Measurements from ENCODE around the gene FAM169A. TPM values are rescaled to one million over a fixed set of nuclear protein-coding genes. Genes with fewer than 3 reads are reported as not detected.
A peak's percentile ranks its signal among the peaks of the same experiment; 100 is the strongest.
"Not testable (repeated sequence)": the region's sequence is repeated elsewhere in the genome, so short reads cannot be mapped to it uniquely, and the experiment has no call there.

Gene FAM169A
- total and polyA plus RNA-seq, 5 experiments from 2014 or later = 5.7 to 26.1 (median 11.4) TPM

DNA sequence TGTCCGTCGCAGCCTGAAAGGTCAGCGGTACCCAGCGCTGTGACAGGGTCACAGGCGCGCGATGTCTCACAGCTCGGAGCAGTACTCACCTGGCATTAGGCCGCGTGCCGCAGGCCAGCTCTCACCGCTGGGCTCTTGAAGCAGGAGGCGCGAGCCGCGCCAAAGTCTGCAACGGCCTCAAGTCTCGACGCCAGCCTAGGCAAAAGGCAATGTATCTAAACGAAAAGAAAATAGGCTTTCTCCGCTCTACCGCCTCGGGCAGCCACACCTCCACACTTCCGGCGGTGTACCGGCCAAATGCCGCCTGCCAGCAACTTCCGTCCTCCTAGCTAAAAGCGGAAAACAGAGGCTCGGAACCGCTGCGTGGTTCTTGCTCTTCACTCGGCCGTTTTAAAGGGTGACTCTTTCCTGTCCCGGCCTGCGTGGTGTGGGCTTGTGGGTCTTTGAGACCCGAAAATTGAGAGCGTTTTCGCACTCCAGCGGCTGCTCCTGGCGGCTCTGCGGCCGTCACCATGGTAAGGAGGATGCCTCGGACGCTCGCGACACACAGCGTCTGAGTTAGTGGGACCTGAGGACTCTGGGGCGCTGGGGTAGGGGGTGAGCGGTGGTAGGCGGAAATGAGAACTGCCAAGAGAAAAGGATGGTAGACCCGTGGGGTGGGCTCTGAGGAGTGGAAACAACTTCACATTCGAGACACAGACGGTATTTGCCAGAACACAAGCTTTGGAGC lies 99.2 kb downstream of the FAM169A start, which contains the start of the genes GFM2 and NSA2:
Gene GFM2, minus strand, starts transcription at position 269 of the 730 bp plus-strand sequence. CDS start 3,375 bp downstream, outside the sequence.
Gene NSA2, plus strand, starts transcription at position 401 of the 730 bp plus-strand sequence. Its CDS starts 112 bp downstream, at position 513.
- peak; percentile 81 to 97 (median 93) for DNase-seq
- Mint-ChIP-seq H3K27me3 (no peaks in the 10 kb centered on the region), H3K4me1 (peaks cover 9 to 52% (median 39%) of the 10 kb centered on the region in 4 donors), H3K36me3 (peaks cover 4 to 42% (median 9%) of the 10 kb centered on the region in 3 donors), H3K27ac (peak within 1 kb of the TSS; percentile 89 to 100 (median 98)), H3K4me3 (peak within 1 kb of the TSS; percentile 97 to 100 (median 99)), H3K9me3 (no peaks in the 10 kb centered on the region)
- ATAC-seq = peak; percentile 83 to 88
- POLR2A ChIA-PET = interaction anchor here (0.7 to 2.4 kb wide), 8 partner anchors 10 to 745 kb away, joined by 3 to 9 read pairs (median 4); partner anchors contain the start of genes ANKRD31, CERT1, FAM169A and HEXB

DNA sequence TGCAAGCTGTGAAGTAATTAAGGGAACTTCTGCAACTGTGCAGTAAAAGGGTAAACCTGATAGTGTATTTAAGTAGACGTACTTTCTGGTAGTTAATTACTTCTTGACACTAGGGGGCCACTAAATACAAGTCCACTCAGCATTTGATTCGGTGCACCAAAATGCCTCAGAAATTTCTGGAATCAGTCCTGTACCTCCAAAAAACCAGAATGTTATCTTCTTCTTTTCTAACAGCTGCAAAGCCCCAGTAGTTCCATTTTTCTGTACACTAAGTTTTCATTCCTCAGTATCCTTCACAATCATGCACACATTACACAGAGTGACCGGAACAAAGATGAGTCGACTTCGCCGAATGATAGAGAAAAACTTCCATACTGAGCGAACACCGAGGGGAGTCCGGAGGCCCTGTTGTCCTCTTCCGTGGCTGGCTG lies 99.8 kb downstream of the FAM169A start:
- Mint-ChIP-seq H3K27me3 (no peaks in the 10 kb centered on the region), H3K4me1 (peaks cover 13 to 56% (median 42%) of the 10 kb centered on the region in 4 donors), H3K4me3 (peak overlapping the region; percentile 97 to 100 (median 99)), H3K27ac (peak overlapping the region; percentile 89 to 100 (median 98)), H3K36me3 (peaks cover 4 to 42% (median 9%) of the 10 kb centered on the region in 3 donors), H3K9me3 (no peaks in the 10 kb centered on the region)
- POLR2A ChIA-PET = interaction anchor here (0.7 to 2.4 kb wide), 8 partner anchors 11 to 745 kb away, joined by 3 to 9 read pairs (median 4); partner anchors contain the start of genes ANKRD31, CERT1, FAM169A and HEXB
- DNase-seq (peak in 4 of 10 donors; percentile 9 to 66 (median 36)), ATAC-seq (peak; percentile 53 to 59)

DNA sequence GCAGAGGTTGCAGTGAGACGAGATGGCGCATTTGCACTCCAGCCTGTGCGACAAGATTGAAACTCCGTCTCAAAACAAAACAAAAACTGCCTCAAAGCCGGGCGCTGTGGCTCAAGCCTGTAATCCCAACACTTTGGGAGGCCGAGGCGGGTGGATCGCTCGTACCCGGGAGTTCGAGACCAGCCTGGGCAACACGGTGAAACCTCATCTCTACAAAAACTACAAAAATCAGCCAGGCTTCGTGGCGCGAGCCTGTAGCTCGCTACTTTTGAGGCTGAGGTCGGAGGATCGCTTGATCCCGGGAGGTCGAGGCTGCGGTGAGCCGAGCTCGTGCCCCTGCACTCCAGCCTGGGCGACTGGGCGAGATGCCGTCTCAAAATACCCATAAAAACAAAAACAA lies 100.3 kb downstream of the FAM169A start:
- ATAC-seq (no peak), DNase-seq (no peak)
- Mint-ChIP-seq H3K27me3 (no peaks in the 10 kb centered on the region), H3K4me3 (peak overlapping the region; percentile 97 to 100 (median 99)), H3K9me3 (no peaks in the 10 kb centered on the region), H3K27ac (peak overlapping the region in 3 of 10 donors; percentile 97 to 98 (median 97)), H3K4me1 (peaks cover 13 to 56% (median 45%) of the 10 kb centered on the region in 4 donors), H3K36me3 (peaks cover 4 to 41% (median 9%) of the 10 kb centered on the region in 3 donors)
- POLR2A ChIA-PET = interaction anchor here (1.6 to 2.4 kb wide), 3 partner anchors 81 to 746 kb away, joined by 3 to 9 read pairs (median 7); partner anchors contain the start of genes CERT1, HEXB, HMGCR and POLK

DNA sequence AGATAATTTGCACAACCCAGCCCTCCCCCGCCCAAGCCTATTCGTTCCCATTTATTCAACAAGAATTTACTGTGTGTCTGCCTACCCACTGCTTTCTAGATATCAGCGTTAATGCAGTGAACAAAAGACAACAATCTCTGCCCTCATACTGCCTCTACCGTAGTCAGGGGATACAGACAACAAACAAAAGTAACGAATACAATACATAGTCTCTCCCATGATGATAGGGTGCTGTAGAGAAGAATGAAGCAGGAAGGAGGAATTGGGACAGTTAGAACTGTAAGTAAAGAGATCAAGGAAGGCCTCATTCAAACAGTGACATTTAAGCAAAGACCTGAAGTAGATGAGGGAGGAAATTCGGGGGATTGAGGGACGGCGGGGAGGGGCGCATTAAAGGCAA lies 101.0 kb downstream of the FAM169A start:
- ATAC-seq (no peak), DNase-seq (no peak)
- H3K4me3 Mint-ChIP-seq = peak overlapping the region; percentile 61 to 100 (median 78)
- H3K27ac Mint-ChIP-seq = peak overlapping the region in 7 of 10 donors; percentile 1 to 97 (median 42)
- peaks cover 2 to 41% (median 9%) of the 10 kb centered on the region in 3 donors for H3K36me3 Mint-ChIP-seq
- peaks cover 13 to 61% (median 50%) of the 10 kb centered on the region in 4 donors for H3K4me1 Mint-ChIP-seq
- POLR2A ChIA-PET = interaction anchor here (0.8 kb wide), 1 partner anchor 80 kb away, joined by 4 read pairs; the partner anchor contains the start of gene HEXB
- H3K27me3 Mint-ChIP-seq = no peaks in the 10 kb centered on the region
- no peaks in the 10 kb centered on the region for H3K9me3 Mint-ChIP-seq

DNA sequence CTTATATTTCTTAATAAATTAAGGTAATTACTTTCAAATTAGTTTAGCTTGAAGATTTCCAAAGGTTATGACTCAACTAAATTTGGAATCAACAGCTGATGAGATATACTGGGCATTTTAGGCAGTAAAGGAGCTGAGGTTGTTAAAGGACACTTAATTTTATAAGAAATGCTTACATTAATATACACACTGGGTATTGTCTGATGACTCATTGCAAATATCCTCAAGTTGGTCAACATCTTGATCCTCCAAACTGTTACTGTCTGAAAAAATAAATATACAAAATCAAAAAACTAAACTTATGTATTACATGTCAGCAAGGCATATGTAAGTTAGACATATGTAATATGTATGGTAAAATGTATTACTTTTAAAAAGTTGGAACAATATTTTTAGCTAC lies 102.7 kb downstream of the FAM169A start:
- Mint-ChIP-seq H3K9me3 (no peaks in the 10 kb centered on the region), H3K4me3 (no peak overlapping the region), H3K27me3 (no peaks in the 10 kb centered on the region), H3K27ac (no peak overlapping the region), H3K4me1 (peaks cover 13 to 59% (median 51%) of the 10 kb centered on the region in 4 donors), H3K36me3 (peaks cover 5 to 43% (median 9%) of the 10 kb centered on the region in 3 donors)
- ATAC-seq (no peak), DNase-seq (no peak)
- POLR2A ChIA-PET = no interaction called here

DNA sequence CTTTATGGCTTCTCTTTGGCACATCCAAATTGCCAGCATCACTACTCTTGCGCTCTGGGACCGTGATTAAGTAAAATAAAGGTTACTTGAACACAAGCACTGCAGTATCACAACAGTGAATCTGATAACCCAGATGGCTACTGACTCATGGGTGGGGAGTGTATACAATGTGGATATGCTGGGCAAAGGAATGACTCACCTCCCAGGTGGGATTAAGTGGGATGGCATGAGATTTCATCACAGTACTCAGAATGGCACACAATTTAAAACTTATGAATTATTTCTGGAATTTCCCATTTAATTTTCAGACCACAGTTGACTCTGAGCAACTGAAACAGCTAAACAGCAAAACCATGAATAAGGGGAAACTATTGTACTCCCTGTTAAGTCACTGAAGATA lies 103.6 kb downstream of the FAM169A start:
- ATAC-seq (no peak), DNase-seq (no peak)
- Mint-ChIP-seq H3K9me3 (no peaks in the 10 kb centered on the region), H3K27me3 (no peaks in the 10 kb centered on the region), H3K4me3 (no peak overlapping the region), H3K4me1 (peaks cover 13 to 51% (median 43%) of the 10 kb centered on the region in 4 donors), H3K36me3 (peaks cover 9 to 49% (median 11%) of the 10 kb centered on the region in 3 donors), H3K27ac (peak overlapping the region in 1 of 10 donors; percentile 32)
- POLR2A ChIA-PET = no interaction called here

DNA sequence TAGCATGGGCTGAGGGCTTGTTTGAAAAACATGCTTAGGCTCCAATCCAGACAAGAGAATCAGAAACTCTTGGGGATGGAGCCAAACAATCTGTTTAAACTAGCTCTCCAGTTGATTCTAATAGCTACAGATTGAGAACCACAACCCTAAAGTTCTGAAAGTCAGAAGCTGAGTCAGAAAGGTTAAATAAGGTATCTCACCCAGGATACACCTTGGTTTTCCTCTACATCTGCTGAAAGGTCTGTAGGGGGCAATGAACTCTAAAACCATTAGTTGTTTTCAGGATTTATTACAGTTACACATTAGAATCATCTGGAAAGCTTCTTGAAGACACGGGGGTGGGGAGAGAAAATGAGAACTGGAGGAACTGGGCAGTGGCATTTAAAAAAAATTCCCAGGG lies 104.9 kb downstream of the FAM169A start:
- Mint-ChIP-seq H3K9me3 (peaks cover 0 to 5% (median 4%) of the 10 kb centered on the region in 9 donors), H3K4me3 (no peak overlapping the region)
- POLR2A ChIA-PET = no interaction called here

DNA sequence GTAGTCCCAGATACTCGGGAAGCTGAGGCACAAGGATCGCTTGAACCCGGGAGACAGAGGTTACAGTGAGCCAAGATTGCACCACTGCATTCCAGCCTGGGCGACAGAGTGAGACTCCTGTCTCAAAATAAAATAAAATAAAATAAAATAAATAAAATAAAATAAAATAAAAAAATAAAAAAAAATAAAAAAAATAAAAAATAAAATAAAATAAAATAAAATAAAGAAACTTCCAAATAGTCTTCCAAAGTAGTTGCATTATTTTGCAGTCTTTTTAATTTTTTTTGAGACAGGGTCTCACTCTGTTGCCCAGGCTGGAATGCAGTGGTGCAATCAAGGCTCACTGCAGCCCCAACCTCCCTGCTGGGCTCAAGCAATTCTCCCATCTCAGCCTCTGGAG lies 117.4 kb downstream of the FAM169A start:
- peaks cover 9 to 86% (median 54%) of the 10 kb centered on the region in 3 donors for H3K36me3 Mint-ChIP-seq
- H3K27me3 Mint-ChIP-seq, H3K4me1 Mint-ChIP-seq, H3K9me3 Mint-ChIP-seq, POLR2A ChIA-PET, H3K4me3 Mint-ChIP-seq, DNase-seq, H3K27ac Mint-ChIP-seq, ATAC-seq: not testable (repeated sequence)

More for the DNA sequence above, 104.9 kb downstream of the FAM169A start:
- Mint-ChIP-seq H3K36me3 (peaks cover 5 to 62% (median 22%) of the 10 kb centered on the region in 3 donors), H3K27ac (peak overlapping the region in 1 of 10 donors; percentile 17), H3K27me3 (no peaks in the 10 kb centered on the region), H3K4me1 (peaks cover 11 to 40% (median 36%) of the 10 kb centered on the region in 4 donors)
- DNase-seq (no peak), ATAC-seq (no peak)

DNA sequence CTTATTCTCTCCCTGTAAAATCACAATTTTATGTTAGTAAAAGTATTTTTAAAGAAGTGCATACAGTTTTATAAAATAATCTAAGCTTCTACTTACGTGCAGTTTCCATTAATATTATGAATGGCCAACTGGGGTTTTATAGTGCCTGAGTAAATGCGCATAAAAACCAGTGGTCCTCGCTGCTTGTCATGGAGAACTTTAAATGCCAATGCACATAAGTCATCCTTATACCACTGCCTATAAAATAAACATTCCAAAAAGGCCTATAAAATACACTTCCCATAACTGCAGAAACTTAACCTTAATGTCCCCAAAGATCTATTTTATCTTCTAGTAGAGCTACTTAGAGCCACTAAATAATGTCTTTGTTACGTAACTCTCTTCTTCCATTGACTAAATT lies 127.8 kb downstream of the FAM169A start:
- no peak overlapping the region for H3K27ac Mint-ChIP-seq
- H3K27me3 Mint-ChIP-seq = no peaks in the 10 kb centered on the region
- POLR2A ChIA-PET = no interaction called here
- ATAC-seq = no peak
- no peaks in the 10 kb centered on the region for H3K9me3 Mint-ChIP-seq
- H3K4me1 Mint-ChIP-seq = peaks cover 0 to under 1% (median 0%) of the 10 kb centered on the region in 4 donors
- DNase-seq = no peak
- peaks cover 4 to 80% (median 11%) of the 10 kb centered on the region in 3 donors for H3K36me3 Mint-ChIP-seq
- no peak overlapping the region for H3K4me3 Mint-ChIP-seq

DNA sequence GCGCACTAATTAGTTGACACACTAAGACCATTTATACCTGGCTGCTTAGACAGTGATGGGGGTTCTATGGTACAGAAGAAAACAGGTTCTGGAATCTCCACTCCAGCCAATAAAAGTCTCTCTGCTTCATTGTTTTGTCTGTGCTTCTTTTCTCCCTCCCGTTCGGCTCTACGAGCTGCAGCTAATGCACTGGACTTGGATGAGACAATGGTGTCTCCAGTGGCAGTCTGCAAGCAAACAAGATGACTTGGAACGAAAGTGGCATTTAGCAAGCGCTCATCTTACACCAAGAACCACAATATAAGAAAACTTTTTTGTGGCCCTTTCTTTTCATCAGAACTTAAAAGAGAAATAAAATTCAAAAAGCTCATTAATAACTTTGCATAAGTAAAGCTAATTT lies 129.4 kb downstream of the FAM169A start:
- POLR2A ChIA-PET = no interaction called here
- peak overlapping the region in 1 of 10 donors; percentile 58 for H3K27ac Mint-ChIP-seq

More for the DNA sequence above, 129.4 kb downstream of the FAM169A start:
- ATAC-seq (no peak), DNase-seq (no peak)
- Mint-ChIP-seq H3K36me3 (peaks cover 4 to 81% (median 11%) of the 10 kb centered on the region in 3 donors), H3K27me3 (no peaks in the 10 kb centered on the region), H3K4me3 (no peak overlapping the region), H3K9me3 (no peaks in the 10 kb centered on the region), H3K4me1 (peaks cover 0 to 2% (median 0%) of the 10 kb centered on the region in 4 donors)
